Neural progenitor cell (in vitro differentiated cells): Measurements from ENCODE around the gene MEGF6.

Source experiments
- CTCF ChIP-seq: fragments of 200-600 bp; sonication (generic); IDR thresholded peaks from 2 replicates; pipeline ENCODE4 v1.5.1; 2017; ENCODE audit warnings: antibody characterized with exemption, mild to moderate bottlenecking
- EZH2 ChIP-seq: fragments of 200-600 bp; sonication (generic); IDR thresholded peaks from 2 replicates; pipeline ENCODE4 v1.6.1; 2017; ENCODE audit warnings: antibody characterized with exemption, mild to moderate bottlenecking, moderate library complexity

DNA sequence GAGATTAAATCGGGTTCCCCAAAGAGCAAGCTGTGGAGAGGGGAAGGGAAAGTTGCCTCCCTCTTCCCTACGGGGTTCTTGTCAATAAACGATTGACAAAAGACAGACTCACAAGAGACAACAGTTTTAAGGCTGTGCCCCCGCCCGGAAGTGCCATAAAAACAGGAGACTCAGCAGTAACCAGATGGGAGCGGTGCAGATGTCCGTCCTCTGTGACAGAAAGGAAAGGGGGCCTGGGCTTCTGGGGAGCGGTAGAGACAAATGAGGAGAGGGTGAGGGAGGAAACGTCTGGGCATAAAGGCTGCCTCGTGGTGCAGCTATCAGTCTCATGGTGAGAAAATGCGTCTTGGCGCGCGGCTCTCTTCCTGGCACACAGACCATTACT, 46.9 kb upstream of the MEGF6 start:
- TF ChIP-seq CTCF (no peak), EZH2 (no peak)
